Measurements from ENCODE around the gene TAF10.

TAF10 gene

DNA sequence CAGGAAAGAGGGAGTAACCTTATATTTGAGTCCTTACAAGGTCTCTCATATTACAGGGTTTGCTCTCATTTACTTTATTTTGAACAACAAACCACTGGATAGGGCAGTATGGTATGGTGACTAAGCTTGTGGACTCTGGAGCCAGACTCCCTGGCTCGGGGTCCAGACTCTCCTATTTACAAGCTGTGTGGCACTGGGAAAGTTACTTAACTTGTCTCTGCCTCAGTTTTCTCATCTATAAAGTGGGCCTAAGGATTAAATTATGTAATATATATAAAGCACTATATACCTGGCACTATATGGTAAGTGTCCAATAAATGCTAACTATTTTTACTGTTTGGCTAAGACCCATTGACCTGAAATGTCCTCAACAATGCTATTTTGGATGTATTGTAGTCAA lies 45.3 kb upstream of the TAF10 start:
- H3K4me3 ChIP-seq (ENCODE audit: low read length): no peak overlapping the region
- H3K79me2 ChIP-seq (ENCODE audit: low read length): no peaks in the 10 kb centered on the region
- no peaks in the 10 kb centered on the region for H3K4me1 ChIP-seq (ENCODE audit: low read length)
- peaks cover 53% of the 10 kb centered on the region for H3K27me3 ChIP-seq (replicated peaks; ENCODE audit: insufficient read depth, low read length)
- no peak for DNase-seq
- no peaks in the 10 kb centered on the region for H3K36me3 ChIP-seq (replicated peaks; ENCODE audit: insufficient read depth, low read length)
- H3K9me2 ChIP-seq (replicated peaks; ENCODE audit: insufficient read depth, low read length): no peaks in the 10 kb centered on the region
- H3K27ac ChIP-seq (ENCODE audit: low read length): no peak overlapping the region
- no peaks in the 10 kb centered on the region for H3F3A ChIP-seq (ENCODE audit: insufficient read depth, low read length)
- H2AFZ ChIP-seq (ENCODE audit: low read length): no peak overlapping the region
- no peak overlapping the region for H3K9ac ChIP-seq (ENCODE audit: low read length)
- no peaks in the 10 kb centered on the region for H4K20me1 ChIP-seq (ENCODE audit: insufficient read depth, low read length)
- no peak overlapping the region for H3K4me2 ChIP-seq (ENCODE audit: low read depth, low read length)
- TF ChIP-seq, protein P1, sequence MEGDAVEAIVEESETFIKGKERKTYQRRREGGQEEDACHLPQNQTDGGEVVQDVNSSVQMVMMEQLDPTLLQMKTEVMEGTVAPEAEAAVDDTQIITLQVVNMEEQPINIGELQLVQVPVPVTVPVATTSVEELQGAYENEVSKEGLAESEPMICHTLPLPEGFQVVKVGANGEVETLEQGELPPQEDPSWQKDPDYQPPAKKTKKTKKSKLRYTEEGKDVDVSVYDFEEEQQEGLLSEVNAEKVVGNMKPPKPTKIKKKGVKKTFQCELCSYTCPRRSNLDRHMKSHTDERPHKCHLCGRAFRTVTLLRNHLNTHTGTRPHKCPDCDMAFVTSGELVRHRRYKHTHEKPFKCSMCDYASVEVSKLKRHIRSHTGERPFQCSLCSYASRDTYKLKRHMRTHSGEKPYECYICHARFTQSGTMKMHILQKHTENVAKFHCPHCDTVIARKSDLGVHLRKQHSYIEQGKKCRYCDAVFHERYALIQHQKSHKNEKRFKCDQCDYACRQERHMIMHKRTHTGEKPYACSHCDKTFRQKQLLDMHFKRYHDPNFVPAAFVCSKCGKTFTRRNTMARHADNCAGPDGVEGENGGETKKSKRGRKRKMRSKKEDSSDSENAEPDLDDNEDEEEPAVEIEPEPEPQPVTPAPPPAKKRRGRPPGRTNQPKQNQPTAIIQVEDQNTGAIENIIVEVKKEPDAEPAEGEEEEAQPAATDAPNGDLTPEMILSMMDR (IDR thresholded peaks at IDR 0.05; ENCODE audit: low read length): no peak
- TF ChIP-seq EZH2 (optimal IDR thresholded peaks at IDR 0.05; ENCODE audit: low read depth, low read length) (no peak), EZH2phosphoT487 (IDR thresholded peaks at IDR 0.05; ENCODE audit: low read length) (no peak)
- no peaks in the 10 kb centered on the region for H3K9me3 ChIP-seq (replicated peaks; ENCODE audit: insufficient read depth, low read length)

DNA sequence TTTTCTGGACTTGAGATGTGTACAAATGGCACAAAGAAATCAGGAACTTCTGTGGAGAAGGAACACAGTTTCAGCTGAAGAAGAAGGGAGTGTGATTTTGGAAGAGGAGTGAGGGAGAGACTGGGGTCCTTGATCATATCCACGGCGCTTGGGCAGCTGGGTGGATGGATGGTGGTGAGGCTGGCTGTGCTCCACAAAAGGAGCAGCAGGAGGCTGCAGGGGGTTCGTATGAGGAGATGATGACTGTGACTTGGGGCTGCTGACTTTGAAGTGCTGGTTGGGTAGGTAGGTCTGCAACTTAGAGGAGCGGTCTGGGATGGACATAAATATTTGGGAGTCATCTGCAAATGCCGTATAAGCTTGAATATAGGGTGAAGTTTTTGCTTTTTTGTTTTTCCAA lies 44.9 kb upstream of the TAF10 start:
- Histone ChIP-seq H3K36me3 (replicated peaks; ENCODE audit: insufficient read depth, low read length) (no peaks in the 10 kb centered on the region), H3F3A (ENCODE audit: insufficient read depth, low read length) (no peaks in the 10 kb centered on the region), H3K9me2 (replicated peaks; ENCODE audit: insufficient read depth, low read length) (no peaks in the 10 kb centered on the region), H3K4me1 (ENCODE audit: low read length) (no peaks in the 10 kb centered on the region), H3K79me2 (ENCODE audit: low read length) (no peaks in the 10 kb centered on the region), H3K9me3 (replicated peaks; ENCODE audit: insufficient read depth, low read length) (no peaks in the 10 kb centered on the region), H3K27ac (ENCODE audit: low read length) (no peak overlapping the region), H3K4me3 (ENCODE audit: low read length) (no peak overlapping the region), H2AFZ (ENCODE audit: low read length) (no peak overlapping the region), H3K27me3 (replicated peaks; ENCODE audit: insufficient read depth, low read length) (peaks cover 53% of the 10 kb centered on the region), H4K20me1 (ENCODE audit: insufficient read depth, low read length) (no peaks in the 10 kb centered on the region), H3K9ac (ENCODE audit: low read length) (no peak overlapping the region), H3K4me2 (ENCODE audit: low read depth, low read length) (no peak overlapping the region)
- TF ChIP-seq, protein P1 (IDR thresholded peaks at IDR 0.05; ENCODE audit: low read length): no peak
- TF ChIP-seq EZH2phosphoT487 (IDR thresholded peaks at IDR 0.05; ENCODE audit: low read length): no peak
- no peak for TF ChIP-seq EZH2 (optimal IDR thresholded peaks at IDR 0.05; ENCODE audit: low read depth, low read length)
- DNase-seq: no peak

GRCh38 chr11:6656584-6656915 lies 44.5 kb upstream of the TAF10 start:
- TF ChIP-seq EZH2phosphoT487 (IDR thresholded peaks at IDR 0.05; ENCODE audit: low read length) (no peak), EZH2 (optimal IDR thresholded peaks at IDR 0.05; ENCODE audit: low read depth, low read length) (no peak)
- TF ChIP-seq, protein P1 (IDR thresholded peaks at IDR 0.05; ENCODE audit: low read length): no peak
- H3K27me3 ChIP-seq (replicated peaks; ENCODE audit: insufficient read depth, low read length): peaks cover 53% of the 10 kb centered on the region
- no peak overlapping the region for H3K4me2 ChIP-seq (ENCODE audit: low read depth, low read length)
- no peak for DNase-seq
- H3K9me3 ChIP-seq (replicated peaks; ENCODE audit: insufficient read depth, low read length): no peaks in the 10 kb centered on the region
- no peak overlapping the region for H3K9ac ChIP-seq (ENCODE audit: low read length)
- H4K20me1 ChIP-seq (ENCODE audit: insufficient read depth, low read length): no peaks in the 10 kb centered on the region
- no peaks in the 10 kb centered on the region for H3K79me2 ChIP-seq (ENCODE audit: low read length)
- no peak overlapping the region for H3K4me3 ChIP-seq (ENCODE audit: low read length)
- no peaks in the 10 kb centered on the region for H3K36me3 ChIP-seq (replicated peaks; ENCODE audit: insufficient read depth, low read length)
- H3F3A ChIP-seq (ENCODE audit: insufficient read depth, low read length): no peaks in the 10 kb centered on the region
- no peaks in the 10 kb centered on the region for H3K4me1 ChIP-seq (ENCODE audit: low read length)
- no peak overlapping the region for H3K27ac ChIP-seq (ENCODE audit: low read length)
- H2AFZ ChIP-seq (ENCODE audit: low read length): no peak overlapping the region
- no peaks in the 10 kb centered on the region for H3K9me2 ChIP-seq (replicated peaks; ENCODE audit: insufficient read depth, low read length)
